Peyer's patch (tissue), 4 donors: ENCODE results near the gene MED10.

Experiments
- POLR2A ChIP-seq, 2 donors: fragments of 450-650 bp; IDR thresholded peaks; one replicate each; pipeline ENCODE4 v1.5.1; 2017; ENCODE audit warnings: antibody characterized with exemption in 2 of 2, mild to moderate bottlenecking in 2 of 2, moderate library complexity in 2 of 2
- TF ChIP-seq, protein P1 (sequence below), 6 experiments: fragments of 450-650 bp in 4 of 6; fragments of 200-600 bp in 2 of 6; sonication (generic) in 1 of 6; IDR thresholded peaks; one replicate each; pipeline ENCODE4 v1.5.1; 2017 to 2019; ENCODE audit warnings: antibody characterized with exemption in 6 of 6, mild to moderate bottlenecking in 3 of 6, moderate library complexity in 1 of 6

DNA sequence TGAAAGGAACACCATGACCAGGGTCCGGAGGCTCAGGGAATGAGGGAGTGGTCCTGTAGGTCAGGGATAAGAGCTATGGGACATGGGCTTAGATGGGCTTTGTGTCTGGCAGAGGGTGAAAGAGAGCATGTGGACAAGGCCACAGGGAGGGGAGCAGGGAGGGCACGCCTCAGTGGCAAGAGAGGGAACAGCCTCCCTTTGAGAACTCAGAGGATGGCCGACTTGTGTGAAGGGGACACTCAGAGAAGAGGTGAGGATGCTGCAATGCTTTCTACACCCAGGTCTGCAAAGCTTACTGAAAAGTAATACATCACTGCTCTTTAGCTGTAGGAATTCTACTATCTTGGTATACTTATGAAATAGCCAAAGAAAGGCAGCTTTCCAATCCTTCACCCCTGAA is 23.5 kb downstream of the MED10 start:
- TF ChIP-seq POLR2A (IDR thresholded peaks at IDR 0.05): no peak
- TF ChIP-seq, protein P1, sequence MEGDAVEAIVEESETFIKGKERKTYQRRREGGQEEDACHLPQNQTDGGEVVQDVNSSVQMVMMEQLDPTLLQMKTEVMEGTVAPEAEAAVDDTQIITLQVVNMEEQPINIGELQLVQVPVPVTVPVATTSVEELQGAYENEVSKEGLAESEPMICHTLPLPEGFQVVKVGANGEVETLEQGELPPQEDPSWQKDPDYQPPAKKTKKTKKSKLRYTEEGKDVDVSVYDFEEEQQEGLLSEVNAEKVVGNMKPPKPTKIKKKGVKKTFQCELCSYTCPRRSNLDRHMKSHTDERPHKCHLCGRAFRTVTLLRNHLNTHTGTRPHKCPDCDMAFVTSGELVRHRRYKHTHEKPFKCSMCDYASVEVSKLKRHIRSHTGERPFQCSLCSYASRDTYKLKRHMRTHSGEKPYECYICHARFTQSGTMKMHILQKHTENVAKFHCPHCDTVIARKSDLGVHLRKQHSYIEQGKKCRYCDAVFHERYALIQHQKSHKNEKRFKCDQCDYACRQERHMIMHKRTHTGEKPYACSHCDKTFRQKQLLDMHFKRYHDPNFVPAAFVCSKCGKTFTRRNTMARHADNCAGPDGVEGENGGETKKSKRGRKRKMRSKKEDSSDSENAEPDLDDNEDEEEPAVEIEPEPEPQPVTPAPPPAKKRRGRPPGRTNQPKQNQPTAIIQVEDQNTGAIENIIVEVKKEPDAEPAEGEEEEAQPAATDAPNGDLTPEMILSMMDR (IDR thresholded peaks at IDR 0.05): no peak
